Bone marrow (tissue), 2 donors: Measurements from ENCODE around the gene GPR183.

Experiments
- DNase-seq, 2 donors: peaks; one replicate each; lab custom pipeline; 2025; lab: John Stamatoyannopoulos, UW

GPR183 gene

DNA sequence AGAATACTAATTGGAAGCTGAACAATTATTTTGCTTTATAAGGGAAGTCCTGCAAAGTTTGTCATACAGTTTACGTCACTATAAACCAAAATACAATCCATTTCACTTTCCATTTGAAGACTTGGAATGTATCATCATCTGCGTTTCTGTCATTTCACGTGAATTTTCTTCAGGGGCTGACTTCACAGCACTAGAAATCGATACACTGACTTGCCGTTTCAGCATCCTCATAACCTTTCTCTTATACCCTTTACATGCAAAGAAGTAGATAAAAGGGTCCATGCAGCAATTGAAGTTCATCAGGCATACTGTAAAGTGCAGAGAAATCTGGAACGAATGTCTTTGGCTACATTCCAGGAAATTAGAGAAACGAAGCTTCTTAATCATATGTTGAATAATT is 12.2 kb downstream of the GPR183 start:
- no peak for DNase-seq

DNA sequence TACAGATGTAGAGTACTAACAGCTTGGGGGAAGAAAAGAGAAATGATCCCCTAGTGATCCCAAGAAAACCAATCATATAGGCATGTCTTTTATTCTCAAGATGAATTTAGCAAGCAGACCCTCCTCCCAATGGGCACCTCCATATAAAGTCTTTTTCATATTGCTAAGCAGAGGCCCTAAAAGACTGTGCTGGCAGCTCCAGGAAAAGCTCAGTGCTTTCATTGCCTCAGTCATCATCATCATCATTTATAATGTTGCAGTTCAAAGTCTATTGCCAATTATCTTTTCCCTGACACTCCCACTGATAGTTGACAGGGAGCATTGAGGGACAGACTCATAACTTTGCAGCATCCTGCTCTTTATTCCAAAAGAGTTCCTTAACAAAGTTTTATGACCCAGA is 13.0 kb downstream of the GPR183 start:
- DNase-seq = no peak

GRCh38 chr13:99293178-99293577 is 14.0 kb downstream of the GPR183 start:
- peak in 1 of 2 donors; percentile 71 for DNase-seq

DNA sequence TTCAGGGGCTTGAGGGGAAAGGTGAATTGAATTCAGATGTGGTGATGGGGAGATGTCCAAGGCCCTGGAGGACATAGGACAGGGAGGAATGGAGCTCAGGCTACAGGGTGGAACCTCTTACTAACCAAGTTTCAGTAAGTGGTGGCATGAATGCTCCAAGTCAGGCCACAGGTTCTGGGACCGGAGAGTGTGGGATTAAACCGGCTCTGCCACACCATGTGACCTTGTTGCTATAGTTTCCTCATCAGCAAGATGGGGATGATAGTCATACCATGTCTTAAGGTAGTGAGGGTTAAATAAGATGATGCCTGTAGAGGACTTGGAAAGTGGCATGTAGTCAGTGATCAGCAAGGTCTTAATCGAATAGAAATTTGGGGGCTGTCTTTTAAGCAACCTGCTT is 16.3 kb downstream of the GPR183 start:
- no peak for DNase-seq

DNA sequence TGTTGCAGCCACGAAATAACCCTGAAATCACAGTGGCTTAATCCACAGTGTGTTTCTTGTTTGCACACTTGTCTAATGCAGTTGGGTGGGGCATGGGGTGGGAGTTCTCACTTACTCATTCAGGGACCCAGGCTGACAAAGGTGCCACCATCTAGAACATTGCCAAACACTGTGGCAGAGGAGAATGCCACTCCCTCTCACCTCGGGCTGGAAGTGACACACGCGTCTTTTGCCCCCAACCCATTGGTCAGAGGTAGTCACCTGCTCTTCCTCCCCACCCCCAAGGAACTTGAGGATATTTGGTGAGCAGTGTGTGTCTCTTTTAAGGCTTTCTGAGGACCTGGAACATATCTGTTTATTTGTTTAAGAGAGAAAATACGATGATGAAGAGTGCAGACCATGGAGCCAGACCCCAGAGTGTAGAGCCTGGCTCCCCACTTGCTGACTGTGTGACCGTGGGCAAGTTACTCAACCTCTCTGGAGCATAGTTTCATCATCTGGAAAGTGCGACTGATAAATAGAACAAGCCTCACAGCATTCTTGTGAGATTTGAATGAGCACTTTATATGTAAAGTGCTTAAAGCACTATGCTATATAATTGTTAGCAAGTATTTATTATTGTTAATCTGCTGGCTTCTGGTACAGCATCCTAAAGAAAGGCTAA is 17.4 kb downstream of the GPR183 start:
- no peak for DNase-seq

- DNase-seq = no peak
These were observed 17.9 kb downstream of the GPR183 start for GRCh38 chr13:99289271-99289670.

- peak in 1 of 2 donors; percentile 47 for DNase-seq
These were observed 19.1 kb downstream of the GPR183 start for GRCh38 chr13:99288089-99288488.

DNA sequence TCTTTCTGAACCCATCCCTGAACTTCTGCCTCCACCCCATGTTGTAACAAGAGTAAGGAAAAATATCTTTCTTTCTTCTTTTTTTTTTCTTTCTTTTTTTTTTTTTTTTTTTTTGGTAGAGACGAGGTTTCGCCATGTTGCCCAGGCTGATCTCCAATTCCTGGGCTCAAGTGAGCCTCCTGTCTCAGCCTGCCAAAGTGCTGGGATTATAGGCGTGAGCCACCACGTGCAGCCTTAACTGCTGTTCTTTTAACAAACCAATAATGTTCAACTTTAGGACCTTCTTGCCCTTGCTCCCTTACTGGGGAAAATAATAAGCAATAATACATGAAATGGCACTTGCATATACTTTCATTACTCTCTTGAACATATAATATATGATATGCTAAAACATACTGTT is 19.6 kb downstream of the GPR183 start:
- DNase-seq = no peak

DNA sequence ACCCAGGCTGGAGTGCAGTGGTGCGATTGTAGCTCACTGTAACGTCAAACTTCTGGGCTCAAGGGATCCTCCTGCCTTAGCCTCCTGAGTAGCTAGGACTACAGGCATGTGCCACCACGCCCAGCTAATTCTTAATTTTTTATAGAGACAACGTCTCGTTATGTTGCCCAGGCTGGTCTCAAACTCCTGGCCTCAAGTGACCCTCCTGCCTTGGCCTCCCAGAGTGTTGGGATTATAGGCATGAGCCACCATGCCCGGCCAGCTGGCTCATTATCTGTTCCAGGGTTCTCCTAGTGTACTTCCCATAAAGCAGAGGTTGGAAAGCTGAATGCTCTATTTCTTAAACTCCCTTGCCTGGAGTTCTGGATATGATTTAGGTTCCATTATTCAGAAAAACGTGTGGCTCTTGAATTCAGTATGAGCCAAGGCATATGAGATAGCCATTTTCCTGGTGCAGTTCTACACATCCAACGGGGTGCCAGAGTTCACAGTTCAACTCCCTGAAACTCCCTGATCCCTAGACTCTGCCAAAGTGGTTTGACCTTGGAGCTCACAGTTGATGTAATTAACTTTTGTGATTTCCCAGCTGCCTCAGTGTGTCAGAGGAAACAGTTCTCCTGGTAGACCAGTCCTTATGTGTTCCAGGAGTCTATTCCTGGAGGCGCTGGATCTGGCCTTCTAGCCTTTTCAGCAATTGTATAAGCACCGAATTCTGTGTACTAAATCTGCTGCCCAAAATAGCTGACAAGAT is 21.6 kb downstream of the GPR183 start:
- no peak for DNase-seq

DNA sequence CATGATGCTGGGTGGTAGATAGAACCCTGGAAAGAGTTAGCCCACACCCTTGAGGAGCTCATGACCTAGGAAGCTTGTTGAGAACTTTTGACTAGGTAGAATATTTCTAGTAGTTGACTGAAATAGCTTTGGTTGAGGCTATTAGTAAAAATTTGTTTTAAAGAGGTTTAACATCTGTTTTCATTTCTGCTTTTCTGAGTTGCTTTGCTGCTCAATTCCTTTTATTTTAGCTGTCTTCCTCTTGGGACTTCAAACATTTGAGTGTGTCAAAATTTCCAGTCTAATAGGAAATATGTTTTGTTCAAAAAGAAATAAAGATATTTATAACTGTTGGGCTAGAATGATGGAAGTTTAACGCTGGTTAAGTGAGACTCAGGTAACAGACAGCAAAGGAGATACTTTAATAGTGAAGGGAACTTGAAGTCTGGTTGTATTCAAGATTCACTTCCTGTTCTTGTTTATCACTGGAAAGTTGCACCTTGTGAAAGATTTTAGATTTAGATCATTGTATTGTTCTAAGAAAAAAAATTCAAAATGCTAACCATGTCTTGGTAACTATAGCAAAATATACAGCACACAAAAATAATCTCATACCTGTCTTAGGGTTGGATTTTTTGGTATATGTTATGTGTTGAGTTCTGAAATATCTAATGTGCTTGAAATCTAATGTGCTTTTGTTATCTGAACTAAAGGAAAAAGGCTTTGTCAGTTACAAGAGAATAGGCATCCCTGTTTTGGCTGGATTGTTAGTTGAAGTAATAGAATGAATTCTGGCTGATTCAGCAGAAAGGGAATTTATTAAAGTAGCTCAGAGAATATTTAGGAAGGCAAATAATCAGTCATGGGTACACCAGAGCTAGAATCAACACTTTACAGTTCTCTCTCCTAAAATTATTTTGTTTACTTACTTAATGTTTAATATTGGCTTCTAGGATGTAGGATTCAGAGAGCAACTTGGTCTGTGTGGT is 24.7 kb downstream of the GPR183 start:
- DNase-seq = no peak

GRCh38 chr13:99281811-99282263 is 25.4 kb downstream of the GPR183 start:
- DNase-seq = peak in 1 of 2 donors; percentile 36

DNA sequence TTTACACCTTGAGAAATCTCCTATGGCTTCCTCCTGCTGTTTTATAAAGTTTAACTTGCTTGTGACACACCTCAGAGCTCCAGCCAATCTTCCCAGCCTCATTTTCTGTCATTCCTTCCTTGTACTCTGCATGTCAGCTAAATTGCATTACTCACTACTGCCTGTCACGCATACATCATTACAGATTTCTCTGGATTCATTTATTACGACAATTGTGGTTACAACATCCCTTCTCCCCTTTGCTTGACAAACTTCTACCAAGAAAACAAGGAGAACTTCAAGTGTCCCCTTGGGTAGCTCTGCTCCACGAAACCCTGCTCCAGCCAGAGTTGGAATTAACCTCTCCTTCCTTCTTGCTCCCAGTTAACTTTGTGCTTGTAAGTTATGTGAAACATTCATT is 27.0 kb downstream of the GPR183 start:
- DNase-seq = no peak

- DNase-seq = no peak
These were observed 27.6 kb downstream of the GPR183 start for GRCh38 chr13:99279637-99280036.

GRCh38 chr13:99278843-99279242 is 28.4 kb downstream of the GPR183 start:
- no peak for DNase-seq

DNA sequence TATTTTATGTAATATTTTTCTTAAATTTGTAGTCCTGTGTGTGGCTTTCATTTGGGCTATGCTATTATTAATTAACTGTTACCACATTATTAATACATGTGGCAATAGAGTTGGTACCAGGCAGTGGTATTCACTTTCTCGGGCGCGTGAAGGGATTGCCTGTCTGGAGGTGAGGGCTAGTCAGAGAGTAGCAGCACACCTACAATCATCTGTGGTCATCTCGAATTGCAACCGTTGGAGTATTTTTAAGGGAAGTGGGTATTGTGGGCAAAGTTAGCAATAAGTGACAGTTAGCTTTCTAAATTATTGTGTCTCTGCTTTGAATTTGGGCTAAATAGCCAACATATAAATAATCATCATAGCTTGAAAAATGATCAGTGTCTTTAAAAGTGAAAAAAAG is 29.0 kb downstream of the GPR183 start:
- DNase-seq = no peak

- DNase-seq = no peak
These were observed 29.6 kb downstream of the GPR183 start for GRCh38 chr13:99277629-99278028.

GRCh38 chr13:99276706-99277105 is 30.5 kb downstream of the GPR183 start:
- DNase-seq = no peak

- no peak for DNase-seq
These were observed 32.1 kb downstream of the GPR183 start for GRCh38 chr13:99275093-99275469.

- no peak for DNase-seq
These were observed 34.1 kb downstream of the GPR183 start for GRCh38 chr13:99273128-99273527.

DNA sequence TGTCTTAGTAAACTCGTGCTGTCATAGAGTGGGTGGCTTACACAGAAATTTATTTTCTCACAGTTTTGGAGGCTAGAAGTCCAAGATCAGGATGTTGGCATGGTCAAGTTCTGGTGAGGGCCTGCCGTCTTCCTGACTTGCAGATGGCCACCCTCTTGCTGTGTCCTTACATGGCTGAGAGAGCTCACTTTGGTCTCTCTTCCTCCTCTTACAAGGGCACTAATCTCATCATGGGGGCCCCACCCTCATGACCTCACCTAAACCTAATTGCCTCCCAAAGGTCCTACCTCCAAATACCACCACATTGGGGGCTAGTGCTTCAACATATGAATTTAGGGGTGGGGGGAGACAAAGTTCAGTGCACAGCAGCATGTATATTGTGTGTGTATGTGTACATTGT is 34.7 kb downstream of the GPR183 start:
- DNase-seq = no peak

DNA sequence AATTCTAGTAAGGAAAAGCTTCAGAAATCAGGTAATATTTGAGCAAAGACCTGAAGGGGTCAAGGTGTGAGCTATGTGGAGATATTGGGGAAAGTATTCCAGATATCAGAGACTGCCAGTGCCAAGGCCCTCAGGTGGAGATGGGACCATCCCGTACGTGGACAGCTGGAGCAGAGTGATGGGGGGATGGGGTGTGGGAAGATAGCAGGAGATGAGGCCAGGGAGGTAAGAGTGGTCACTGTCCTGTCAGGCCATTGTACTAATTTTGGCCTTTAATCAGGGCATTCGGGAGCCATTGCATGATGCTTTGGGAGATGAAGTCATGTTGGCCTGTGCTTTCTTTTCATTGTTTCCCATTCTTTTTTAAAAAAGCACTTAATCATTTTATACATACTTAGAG is 36.0 kb downstream of the GPR183 start:
- no peak for DNase-seq

- DNase-seq = peak in 1 of 2 donors; percentile 33
These were observed 36.7 kb downstream of the GPR183 start for GRCh38 chr13:99270518-99270917.
